ENCODE data around the gene MSX1.
A peak's percentile ranks its signal among the peaks of the same experiment; 100 is the strongest.

Gene MSX1

DNA sequence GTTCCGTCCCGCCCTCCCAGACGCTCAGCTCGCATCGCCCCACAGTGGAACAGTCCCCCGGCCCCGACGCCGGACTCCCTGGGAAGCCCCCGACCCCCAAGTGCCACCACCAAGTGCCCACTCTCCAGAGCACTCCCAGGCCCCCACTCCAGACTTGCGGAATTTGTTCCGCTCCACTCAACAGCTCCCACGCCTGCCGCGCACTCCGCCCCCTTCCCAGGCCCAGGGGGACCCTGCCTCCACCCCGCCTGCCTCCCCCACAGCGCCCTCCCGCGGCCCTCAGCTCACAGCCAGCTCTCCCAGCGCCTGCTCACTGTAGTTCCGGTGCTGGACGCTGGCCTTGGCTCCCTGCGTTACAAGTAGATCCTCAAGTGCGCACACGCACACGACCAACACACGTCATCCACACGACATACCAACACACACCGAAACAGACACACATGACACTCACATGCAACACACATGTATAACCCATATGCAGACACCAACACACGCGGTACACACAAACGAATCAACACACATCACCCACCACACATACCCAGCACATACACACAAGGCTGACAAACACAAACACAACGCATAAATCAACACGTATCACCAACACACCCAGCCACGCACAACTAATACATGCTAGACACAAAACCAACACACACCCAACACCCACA, 8.0 kb downstream of the MSX1 start:
- no peak overlapping the region for H3K27ac Mint-ChIP-seq
- peaks cover 27% of the 10 kb centered on the region for H3K4me1 Mint-ChIP-seq
- peaks cover 3% of the 10 kb centered on the region for H3K36me3 Mint-ChIP-seq (ENCODE audit: low read depth)
- DNase-seq (no peak), ATAC-seq (no peak)
- no peak overlapping the region for H3K4me3 Mint-ChIP-seq
- H3K9me3 Mint-ChIP-seq: no peaks in the 10 kb centered on the region
- H3K27me3 Mint-ChIP-seq: peaks cover 75% of the 10 kb centered on the region

DNA sequence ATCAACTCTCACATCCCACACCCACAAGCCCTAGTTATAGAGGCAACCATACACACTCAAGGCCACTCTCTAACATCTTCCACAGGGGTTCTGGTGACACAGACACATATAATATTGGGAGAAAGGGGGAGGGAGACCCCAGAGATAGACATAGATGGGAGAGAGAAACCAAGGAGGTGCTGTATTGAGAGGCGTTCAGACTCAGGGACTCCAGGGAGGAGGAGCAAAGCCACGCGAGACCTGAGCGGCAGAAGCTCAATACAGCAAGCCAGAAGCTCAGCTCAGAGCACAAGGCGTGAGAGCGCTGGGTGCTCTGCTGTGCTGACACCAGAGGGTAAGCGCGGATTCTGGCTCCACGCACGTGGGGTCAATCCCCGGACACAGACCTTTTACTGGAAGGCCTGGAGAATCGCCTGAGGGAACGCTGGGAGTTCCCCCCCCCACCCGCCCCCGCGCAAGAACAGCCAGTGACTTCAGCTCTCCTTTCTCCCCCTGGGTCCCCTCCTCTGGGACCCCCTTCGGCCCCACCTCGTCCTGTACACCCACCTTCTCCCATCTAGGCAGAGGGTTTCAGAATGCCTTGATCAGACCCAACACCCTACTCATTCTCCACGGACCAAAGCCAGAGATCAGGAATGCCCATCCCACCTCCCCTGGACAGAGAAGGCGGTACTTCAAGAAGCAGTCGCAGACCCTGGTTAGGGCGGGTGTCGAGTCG, 8.7 kb downstream of the MSX1 start:
- no peak for ATAC-seq
- Mint-ChIP-seq H3K27ac (no peak overlapping the region), H3K4me3 (no peak overlapping the region), H3K9me3 (no peaks in the 10 kb centered on the region), H3K4me1 (peaks cover 27% of the 10 kb centered on the region), H3K27me3 (peaks cover 75% of the 10 kb centered on the region), H3K36me3 (ENCODE audit: low read depth) (peaks cover 3% of the 10 kb centered on the region)
- no peak for DNase-seq

DNA sequence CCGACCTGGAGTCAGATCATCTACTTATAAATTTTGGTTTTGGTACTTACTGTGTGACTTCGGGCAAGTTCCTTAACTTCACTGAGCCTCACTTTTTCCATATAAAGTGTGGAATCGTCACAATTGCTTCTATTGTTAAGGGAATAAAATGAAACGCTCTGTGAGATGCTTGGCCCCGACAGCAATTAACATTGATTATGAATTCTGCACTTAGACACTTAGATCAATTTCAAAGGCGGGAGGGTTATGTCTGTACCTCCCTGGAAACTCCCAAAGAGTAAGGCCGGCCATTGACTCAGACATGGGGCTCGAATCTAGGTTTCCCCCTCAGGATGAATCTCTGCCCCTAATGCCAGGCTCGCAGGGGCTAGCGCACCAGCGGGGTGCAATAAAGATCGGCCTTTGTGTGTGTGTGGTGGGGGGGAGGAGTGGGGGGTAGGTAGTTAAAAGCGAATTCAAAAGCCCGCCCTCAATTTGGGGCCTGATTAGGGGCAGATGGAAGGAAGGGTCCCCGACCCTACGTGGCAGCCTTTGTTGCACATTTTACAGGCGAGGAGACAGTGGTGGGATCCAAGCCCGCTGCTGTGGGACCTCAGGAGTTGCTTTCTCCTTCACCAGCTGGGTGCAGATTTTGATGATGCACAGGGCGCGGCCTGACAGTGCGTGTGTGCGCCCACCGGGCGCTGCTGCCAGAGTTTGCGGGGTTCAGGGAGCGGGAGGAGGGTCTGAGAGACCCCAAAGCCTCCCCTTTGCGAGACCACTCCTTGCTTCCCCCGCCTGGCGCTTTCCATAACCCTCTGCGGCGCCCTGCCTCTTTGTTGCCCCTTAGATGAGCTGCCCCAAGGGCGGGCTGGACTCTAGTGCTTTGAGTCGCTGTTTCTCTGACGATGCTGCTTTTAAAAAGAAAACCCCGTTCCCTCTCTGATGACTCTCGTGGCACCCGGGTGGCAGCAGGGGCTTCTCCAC, 9.6 kb downstream of the MSX1 start:
- H3K9me3 Mint-ChIP-seq: no peaks in the 10 kb centered on the region
- peaks cover 3% of the 10 kb centered on the region for H3K36me3 Mint-ChIP-seq (ENCODE audit: low read depth)
- no peak overlapping the region for H3K27ac Mint-ChIP-seq
- H3K4me3 Mint-ChIP-seq: no peak overlapping the region
- H3K4me1 Mint-ChIP-seq: peaks cover 27% of the 10 kb centered on the region
- peaks cover 77% of the 10 kb centered on the region for H3K27me3 Mint-ChIP-seq
- ATAC-seq: no peak
- DNase-seq: no peak

DNA sequence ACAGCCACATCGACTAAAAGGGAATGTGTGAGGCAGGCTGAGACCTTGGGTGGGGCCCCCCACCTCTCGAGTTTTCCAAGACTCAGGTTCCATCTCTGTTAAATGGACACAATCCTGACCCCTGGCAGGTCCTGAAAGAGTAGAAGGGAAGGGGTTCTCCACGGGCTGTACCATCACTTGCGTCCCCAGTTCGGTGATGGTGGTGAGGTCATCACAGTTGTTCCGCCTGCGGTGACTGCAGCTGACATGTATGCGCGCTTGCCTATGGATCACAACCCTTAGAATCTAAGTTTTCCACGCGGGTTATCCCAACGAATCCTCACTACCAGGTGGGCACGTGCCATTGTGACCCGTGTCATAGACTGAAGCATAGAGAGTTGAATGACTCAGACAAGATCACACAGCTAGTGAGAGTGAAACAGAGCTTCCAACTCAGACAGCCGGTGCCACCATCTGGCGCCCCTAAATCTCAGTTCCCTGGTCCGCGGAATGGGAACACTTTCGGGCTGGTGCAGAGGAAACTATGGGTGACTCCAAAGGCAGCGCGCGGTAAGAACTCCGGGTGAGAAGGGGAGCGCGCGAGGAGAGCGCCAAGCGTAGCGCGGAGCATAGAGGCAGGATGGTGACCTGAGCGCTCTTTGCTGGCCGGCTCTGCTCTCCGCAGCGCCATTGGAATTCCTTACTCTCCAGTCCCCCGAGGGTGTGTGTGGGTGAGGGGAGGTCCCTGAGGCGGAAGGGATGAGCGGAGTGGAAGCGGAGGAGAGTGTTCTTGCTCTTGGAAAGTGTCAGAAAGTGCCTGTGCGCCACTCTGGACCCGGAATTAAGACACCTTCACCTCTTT, 10.5 kb downstream of the MSX1 start:
- no peaks in the 10 kb centered on the region for H3K9me3 Mint-ChIP-seq
- no peak for ATAC-seq

DNA sequence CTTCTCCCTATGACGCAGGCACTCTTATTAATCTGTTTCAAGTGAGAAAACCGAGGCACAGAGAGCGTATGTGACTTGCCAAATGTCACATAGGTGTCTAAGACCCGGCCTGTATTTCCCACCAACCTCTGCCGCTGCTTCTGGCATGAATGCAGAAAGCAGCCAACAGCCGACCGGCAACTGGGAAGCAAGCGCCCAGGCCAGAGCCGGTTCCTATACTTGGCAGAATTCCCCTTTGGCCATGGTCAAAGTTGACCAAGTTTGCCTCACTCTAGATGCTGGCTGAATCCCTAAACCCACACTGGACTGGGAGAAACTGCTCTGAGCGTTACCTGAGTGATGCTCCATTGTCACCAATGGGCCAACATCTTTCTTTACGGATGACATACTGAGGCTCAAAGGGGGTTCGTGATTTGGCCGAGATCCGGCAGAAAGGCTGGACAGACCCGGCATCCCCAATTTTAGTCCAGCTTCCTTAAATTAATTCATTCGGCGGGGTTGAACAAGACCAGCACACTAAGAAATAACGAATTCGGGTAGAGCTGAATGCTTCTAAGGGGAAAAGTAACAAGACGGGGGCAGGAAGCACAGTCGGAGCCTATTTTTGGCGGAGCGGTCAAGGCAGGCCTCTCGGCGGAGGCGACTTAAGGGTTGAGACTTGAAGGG, 11.2 kb downstream of the MSX1 start:
- H3K27me3 Mint-ChIP-seq: peaks cover 75% of the 10 kb centered on the region
- no peaks in the 10 kb centered on the region for H3K9me3 Mint-ChIP-seq
- ATAC-seq (no peak), DNase-seq (no peak)
- peaks cover 3% of the 10 kb centered on the region for H3K36me3 Mint-ChIP-seq (ENCODE audit: low read depth)
- no peak overlapping the region for H3K27ac Mint-ChIP-seq
- H3K4me1 Mint-ChIP-seq: peaks cover 27% of the 10 kb centered on the region
- peak overlapping the region; percentile 11 for H3K4me3 Mint-ChIP-seq

More for the DNA sequence above, 10.5 kb downstream of the MSX1 start:
- H3K4me3 Mint-ChIP-seq: no peak overlapping the region
- H3K4me1 Mint-ChIP-seq: peaks cover 27% of the 10 kb centered on the region
- peak overlapping the region; percentile 32 for H3K27ac Mint-ChIP-seq
- no peak for DNase-seq
- H3K36me3 Mint-ChIP-seq (ENCODE audit: low read depth): peaks cover 3% of the 10 kb centered on the region
- peaks cover 75% of the 10 kb centered on the region for H3K27me3 Mint-ChIP-seq

DNA sequence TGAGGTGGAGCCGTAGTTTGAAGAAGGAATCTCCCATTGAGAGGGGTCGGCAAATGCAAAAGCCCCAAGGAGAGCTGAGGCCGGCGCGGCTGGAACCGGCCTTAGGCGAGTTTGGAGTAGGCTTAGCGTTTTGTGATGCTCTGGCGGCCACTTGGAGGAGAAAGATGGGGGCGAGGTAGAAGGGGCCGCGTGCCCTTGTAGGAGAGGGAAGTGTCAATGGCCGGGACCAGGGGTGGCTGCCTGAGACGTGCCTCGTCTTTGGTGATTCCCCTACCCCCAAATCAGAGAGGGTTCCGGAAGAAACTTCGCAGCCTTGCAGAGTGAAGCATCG, 11.7 kb downstream of the MSX1 start:
- no peak for DNase-seq
- no peaks in the 10 kb centered on the region for H3K9me3 Mint-ChIP-seq
- H3K27me3 Mint-ChIP-seq: peaks cover 76% of the 10 kb centered on the region
- H3K4me1 Mint-ChIP-seq: peaks cover 23% of the 10 kb centered on the region
- H3K36me3 Mint-ChIP-seq (ENCODE audit: low read depth): peaks cover 2% of the 10 kb centered on the region
- ATAC-seq: no peak
- H3K4me3 Mint-ChIP-seq: peak overlapping the region; percentile 11
- no peak overlapping the region for H3K27ac Mint-ChIP-seq

DNA sequence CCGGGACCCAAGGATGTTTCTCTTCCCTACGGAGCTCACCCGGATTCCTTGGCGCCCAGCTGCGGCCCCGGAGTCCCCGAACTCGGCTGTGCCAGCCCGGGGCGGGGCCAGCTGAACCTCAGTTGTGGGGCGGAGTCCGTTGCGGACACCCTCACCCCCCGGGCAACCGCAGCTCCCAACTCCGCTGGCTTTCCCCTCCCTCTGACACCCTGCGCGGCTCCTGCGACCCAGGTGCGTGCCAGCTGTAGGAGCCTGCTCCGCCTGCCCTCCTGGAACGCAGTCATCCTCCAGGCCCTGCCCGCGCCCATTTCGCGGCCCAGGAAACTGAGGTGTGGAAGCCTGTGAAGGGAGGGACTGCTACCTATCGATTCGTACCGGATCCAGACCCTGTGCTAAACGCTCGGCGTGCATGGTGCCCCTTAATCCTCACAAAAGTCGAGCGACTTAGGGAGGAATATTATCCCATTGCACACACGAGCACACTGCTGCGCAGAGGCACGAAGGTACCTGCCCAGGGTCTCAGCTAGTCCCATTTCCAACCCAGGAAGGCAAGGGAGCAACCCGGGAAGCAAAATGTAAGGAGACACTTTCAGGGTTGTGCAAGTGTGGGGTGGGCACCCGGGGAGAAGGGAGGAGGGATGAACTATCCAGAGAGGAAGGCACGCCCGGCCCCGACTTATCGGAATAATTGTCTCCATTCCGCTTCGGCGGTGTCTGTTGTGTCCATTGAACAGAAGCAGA, 12.3 kb downstream of the MSX1 start:
- Mint-ChIP-seq H3K27me3 (peaks cover 72% of the 10 kb centered on the region), H3K4me3 (no peak overlapping the region), H3K36me3 (ENCODE audit: low read depth) (no peaks in the 10 kb centered on the region), H3K27ac (no peak overlapping the region), H3K9me3 (no peaks in the 10 kb centered on the region), H3K4me1 (peaks cover 18% of the 10 kb centered on the region)
- DNase-seq (no peak), ATAC-seq (no peak)

DNA sequence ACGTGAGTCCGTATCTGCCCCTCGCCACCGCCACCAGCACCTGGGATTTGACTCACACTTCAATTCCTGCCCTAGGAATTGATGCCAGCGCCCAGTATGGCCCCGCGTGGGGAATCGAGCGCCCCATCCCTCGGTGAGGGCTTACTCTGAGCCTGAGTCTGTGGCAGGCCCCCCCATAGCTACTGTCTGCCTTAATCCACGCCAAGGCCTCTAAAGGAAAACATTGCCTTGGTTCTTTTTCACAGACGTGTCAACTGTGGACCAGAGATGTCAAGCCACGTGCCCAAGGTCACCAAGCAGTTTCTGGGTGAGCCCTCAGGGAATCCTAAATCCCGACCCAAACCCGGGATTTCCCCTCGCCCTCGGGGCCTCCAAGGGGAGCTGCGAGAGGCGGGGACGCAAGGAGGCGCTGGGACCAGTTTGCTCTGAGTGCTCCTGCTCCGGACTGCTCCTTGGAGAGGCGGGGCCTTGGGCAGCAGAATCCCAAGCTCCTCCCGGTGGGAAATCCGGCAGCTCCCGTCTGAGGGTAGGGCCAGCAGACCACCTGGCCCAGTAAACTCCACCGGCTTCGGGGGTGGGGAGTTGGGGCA, 12.9 kb downstream of the MSX1 start:
- Mint-ChIP-seq H3K9me3 (no peaks in the 10 kb centered on the region), H3K36me3 (ENCODE audit: low read depth) (no peaks in the 10 kb centered on the region), H3K27ac (no peak overlapping the region), H3K4me3 (no peak overlapping the region), H3K4me1 (peaks cover 18% of the 10 kb centered on the region), H3K27me3 (peaks cover 78% of the 10 kb centered on the region)
- DNase-seq (no peak), ATAC-seq (no peak)

DNA sequence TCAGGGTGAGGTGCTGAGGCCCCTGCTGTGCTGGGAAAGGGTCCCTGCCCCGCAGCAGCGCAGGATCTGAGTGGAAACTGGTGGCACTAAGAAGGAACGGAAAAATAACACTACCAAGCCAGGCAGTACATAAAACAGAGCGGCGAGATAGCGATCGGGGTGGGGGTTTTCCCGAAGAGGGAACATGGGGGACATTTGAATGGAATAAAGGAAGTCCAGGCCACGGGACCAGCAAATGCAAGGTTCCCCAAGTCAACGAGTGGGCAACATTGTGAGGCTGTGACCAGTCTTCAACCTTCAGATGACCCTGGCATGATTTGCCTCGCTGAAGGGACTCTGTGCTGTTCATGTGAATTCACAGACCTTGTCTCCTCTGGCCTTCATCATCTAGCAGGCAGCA, 13.7 kb downstream of the MSX1 start:
- H3K36me3 Mint-ChIP-seq (ENCODE audit: low read depth): no peaks in the 10 kb centered on the region
- H3K27ac Mint-ChIP-seq: no peak overlapping the region
- DNase-seq (no peak), ATAC-seq (no peak)
- H3K27me3 Mint-ChIP-seq: peaks cover 82% of the 10 kb centered on the region
- no peaks in the 10 kb centered on the region for H3K9me3 Mint-ChIP-seq
- peaks cover 18% of the 10 kb centered on the region for H3K4me1 Mint-ChIP-seq
- no peak overlapping the region for H3K4me3 Mint-ChIP-seq

DNA sequence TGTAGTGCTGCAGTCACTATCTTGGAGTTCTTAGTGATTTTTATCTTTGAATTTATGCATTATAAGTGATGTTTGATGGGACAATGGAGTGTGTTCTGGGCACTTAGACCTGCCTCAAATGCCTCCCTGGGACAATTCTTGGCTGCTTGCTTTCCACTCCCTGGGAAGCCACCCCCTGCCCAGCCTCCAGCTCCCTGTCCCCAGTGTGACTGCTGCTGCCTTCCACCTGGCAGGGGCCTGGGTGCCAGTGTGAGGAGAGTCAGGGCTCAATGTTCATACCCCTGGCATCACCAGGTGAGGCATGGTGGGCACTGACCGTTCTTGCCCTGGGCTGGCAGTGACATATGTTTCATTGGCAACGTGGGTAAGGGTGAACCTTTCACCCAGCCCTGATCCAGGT, 14.8 kb downstream of the MSX1 start:
- H3K27me3 Mint-ChIP-seq: peaks cover 73% of the 10 kb centered on the region

DNA sequence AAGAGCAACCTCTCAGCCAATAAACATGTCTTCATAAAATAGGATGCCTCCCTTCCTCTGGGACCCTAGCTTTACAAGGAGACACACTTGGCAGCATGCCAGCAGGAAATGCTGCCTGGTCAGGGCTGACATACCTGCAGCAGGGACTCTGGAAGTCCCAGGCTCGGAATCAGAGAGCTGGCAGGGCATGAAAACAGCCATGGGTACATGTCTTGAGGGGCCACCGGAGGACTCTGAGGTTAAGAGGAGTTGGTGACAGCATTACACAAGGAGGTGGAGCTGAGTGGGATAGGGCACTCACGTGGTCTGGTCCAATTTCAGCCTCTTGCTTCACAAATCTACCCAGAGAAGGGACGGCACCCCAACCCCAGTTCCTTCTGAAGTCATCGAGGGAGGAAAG, 15.7 kb downstream of the MSX1 start:
- peaks cover 14% of the 10 kb centered on the region for H3K4me1 Mint-ChIP-seq
- no peak overlapping the region for H3K4me3 Mint-ChIP-seq
- H3K27me3 Mint-ChIP-seq: peaks cover 65% of the 10 kb centered on the region
- H3K36me3 Mint-ChIP-seq (ENCODE audit: low read depth): no peaks in the 10 kb centered on the region
- no peak overlapping the region for H3K27ac Mint-ChIP-seq
- ATAC-seq (no peak), DNase-seq (no peak)
- no peaks in the 10 kb centered on the region for H3K9me3 Mint-ChIP-seq

More for the DNA sequence above, 14.8 kb downstream of the MSX1 start:
- H3K9me3 Mint-ChIP-seq: no peaks in the 10 kb centered on the region
- H3K4me1 Mint-ChIP-seq: peaks cover 18% of the 10 kb centered on the region
- ATAC-seq (no peak), DNase-seq (no peak)
- H3K4me3 Mint-ChIP-seq: no peak overlapping the region
- H3K36me3 Mint-ChIP-seq (ENCODE audit: low read depth): no peaks in the 10 kb centered on the region
- no peak overlapping the region for H3K27ac Mint-ChIP-seq

DNA sequence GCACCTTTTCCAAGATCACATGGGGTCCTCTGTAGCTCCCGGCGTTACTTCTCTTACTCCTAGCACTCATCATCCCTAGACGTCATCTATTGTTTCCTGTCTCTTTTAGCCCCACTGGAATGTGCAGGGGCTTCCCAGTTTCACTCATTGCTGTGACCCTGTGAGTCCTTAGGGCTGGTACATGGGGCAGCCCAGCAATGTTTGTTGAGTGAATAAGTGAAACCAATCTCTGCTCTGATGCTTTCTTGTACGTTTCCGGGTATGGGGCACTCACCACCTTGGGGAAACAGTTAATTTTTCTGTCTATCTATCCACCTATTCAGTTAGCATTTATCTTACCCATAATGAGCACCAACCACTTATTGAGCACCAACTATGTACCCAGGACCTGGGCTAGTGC, 16.1 kb downstream of the MSX1 start:
- no peak overlapping the region for H3K4me3 Mint-ChIP-seq
- no peaks in the 10 kb centered on the region for H3K36me3 Mint-ChIP-seq (ENCODE audit: low read depth)

More for the DNA sequence above, 16.1 kb downstream of the MSX1 start:
- H3K9me3 Mint-ChIP-seq: no peaks in the 10 kb centered on the region
- peaks cover 61% of the 10 kb centered on the region for H3K27me3 Mint-ChIP-seq
- DNase-seq (no peak), ATAC-seq (no peak)
- H3K27ac Mint-ChIP-seq: no peak overlapping the region
- H3K4me1 Mint-ChIP-seq: peaks cover 11% of the 10 kb centered on the region
